SW480 (cell line): Measurements from ENCODE around the gene ZNF880.
A peak's percentile ranks its signal among the peaks of the same experiment; 100 is the strongest.
"Not testable (repeated sequence)": the region's sequence is repeated elsewhere in the genome, so short reads cannot be mapped to it uniquely, and the experiment has no call there.

Experiments
- DNase-seq: peaks from one replicate; pipeline ENCODE4 v3.0.0-alpha.2; 2016; ENCODE audit warnings: low spot score

The ZNF880 gene

DNA sequence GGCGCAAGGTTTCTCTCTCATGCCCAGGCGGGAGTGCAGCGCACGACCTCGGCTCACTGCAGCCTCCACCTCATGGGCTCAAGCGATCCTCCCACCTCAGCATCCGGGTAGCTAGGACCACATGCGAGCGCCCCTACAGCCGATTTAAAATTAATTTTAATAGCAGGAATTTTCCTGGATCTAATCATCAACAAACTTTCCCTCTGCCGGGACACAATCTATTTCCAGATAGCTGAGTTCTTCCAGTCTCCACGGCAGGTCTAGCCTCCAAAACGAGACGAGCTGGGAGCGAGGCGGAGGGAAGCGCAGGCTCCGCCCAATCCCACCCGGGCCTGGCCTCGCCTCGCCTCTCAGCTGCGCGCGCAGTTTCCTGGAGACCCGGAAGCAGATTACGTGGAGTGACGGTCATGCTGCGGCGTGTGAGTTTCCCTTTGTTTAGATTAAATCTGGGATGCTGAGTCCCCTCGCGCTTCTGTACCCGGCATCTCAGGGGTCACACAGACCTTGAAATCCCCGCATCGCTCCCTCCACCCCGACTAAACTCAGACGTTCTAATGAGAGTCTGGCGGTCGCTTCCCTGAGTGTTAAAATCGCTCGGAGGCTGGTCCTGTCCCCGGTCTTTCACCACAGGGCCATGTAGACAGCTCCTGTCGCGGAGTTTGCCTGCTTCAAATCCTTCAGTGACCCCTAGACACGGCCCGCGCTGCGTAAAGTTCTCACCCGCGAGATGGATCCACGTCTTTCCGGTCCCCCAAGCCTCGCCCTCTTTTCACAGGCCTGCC, at the start of gene ZNF880:
TSS of gene ZNF880 (plus strand) at position 365 of the 782 bp plus-strand sequence. CDS start at position 408, 43 bp downstream.
- no peak for DNase-seq

DNA sequence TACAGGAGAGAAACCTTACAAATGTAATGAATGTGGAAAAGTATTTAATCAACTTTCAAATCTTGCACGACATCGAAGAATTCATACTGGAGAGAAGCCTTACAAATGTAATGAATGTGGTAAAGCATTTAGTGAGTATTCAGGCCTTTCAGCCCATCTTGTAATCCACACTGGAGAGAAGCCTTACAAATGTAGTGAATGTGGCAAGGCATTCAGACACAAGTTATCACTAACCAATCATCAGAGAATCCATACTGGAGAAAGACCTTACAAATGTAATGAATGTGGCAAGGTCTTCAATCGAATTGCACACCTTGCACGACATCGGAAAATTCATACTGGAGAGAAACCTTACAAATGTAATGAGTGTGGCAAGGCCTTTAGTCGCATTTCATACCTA, 47.3 kb upstream of the ZNF880 start:
- DNase-seq: no peak

DNA sequence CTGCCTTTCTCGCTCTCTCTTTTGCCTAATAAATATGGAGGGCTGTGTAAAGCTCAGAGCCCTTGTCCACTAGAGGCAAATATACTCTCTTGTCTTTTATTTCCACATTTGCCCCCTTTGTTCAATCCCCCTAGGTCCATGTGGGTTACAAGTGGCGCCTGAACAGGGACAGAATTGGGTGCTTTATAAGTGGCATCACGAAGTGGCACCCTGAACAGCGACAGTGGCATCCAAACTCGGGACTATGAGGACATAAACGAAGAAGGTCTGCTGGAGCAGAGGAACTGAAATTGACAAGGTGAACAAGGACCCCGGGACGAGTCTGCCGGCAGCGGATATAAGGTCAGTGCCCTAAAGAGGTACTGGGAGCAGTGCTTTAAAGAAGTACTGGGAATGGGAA, 38.0 kb upstream of the ZNF880 start:
- DNase-seq: no peak

DNA sequence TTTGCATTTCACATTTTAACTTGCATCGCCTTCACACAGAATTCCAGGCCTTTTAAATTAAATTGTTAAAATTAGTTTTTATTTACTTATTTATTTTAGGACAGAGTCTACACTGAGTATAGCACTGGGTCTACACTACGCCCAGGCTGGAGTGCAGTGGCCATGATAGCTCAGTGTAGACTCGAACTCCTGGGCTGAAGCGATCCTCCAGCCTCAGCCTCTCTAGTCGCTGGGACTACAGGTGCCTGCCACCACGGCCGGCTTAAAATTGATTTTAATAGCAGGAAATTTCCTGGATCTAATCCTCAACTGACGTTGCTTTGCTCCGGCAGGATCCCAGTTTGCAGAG, 34.0 kb upstream of the ZNF880 start:
- DNase-seq: no peak

DNA sequence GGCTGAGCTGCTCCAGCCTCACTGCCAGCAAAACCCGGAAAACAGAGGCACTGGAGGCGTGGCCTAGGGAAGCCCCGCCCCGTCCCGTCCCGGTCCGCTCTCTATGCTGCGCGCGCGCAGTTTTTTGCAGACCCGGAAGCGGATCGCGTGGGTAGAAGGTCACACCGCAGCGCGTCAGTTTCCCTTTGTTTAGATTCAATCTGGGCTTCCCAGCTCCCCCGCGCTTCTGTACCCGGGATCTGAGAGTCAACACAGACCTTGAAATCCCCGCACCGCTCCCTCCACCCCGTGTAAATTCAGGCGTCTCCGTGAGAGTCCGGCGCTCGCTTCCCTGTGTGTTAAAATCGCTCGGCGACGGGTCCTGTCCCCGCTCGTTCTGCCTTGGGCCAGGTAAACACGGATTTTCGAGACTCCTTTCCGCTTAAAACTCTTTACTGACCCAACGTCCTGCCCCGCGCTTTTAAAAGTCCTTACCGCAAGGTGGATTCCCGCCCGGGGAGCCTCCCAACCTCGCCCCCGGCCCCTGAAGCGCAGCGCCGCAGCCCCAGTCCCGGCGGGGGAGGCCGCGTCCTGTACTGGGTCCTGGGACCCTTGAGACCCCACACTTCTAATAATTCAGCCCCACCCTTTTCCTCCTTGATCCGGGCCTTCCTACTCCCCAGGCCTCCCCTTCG, 33.5 kb upstream of the ZNF880 start, which contains the start of gene ZNF610:
TSS of gene ZNF610 (plus strand) at position 127 of the 674 bp plus-strand sequence. CDS start 12,930 bp downstream, outside the sequence.
- DNase-seq: peak; percentile 33

DNA sequence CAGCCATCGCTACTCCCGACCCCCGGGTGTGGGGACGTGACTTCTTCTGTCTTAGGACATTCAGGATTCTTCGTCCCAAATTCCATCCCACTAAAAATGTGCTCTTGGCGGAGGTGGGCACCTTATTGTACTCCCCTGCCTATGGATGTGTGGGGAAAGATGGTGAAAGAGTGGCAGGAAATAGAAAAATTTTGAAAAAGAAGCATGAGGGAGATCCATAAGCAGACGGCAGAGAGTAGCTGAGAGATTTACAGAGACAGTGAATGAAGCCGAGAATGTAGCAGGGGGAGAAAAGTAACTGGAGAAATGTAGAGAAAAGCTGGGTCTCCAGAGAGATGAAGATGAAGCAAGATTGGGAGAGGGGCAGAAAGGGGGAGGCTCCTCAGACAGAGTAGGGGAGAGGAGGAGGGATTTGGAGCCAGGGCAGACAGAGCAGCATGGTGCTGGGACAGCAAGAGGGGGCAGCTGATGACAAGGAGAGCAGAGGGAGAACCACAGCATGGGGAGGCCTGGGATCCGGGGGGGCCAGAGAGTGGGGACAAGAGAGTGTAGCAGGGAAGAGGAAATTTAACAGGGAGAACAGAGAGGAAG, 32.8 kb upstream of the ZNF880 start:
- no peak for DNase-seq

DNA sequence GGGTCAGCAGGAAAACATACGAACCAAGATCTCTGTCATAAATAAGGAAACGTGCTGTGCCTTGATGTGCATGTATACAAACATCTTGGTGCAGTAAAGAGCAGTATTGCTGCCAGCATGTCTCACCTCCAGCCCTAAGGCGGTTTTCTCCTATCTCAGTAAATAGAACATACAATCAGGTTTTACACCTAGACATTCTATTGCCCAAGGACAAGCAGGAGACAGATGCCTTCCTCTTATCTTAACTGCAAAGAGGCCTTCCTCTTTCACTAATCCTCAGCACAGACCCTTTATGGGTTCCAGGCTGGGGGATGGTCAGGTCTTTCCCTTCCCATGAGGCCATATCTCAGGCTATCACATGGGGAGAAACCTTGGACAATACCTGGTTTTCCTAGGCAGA, 30.7 kb upstream of the ZNF880 start:
- not testable (repeated sequence) for DNase-seq

DNA sequence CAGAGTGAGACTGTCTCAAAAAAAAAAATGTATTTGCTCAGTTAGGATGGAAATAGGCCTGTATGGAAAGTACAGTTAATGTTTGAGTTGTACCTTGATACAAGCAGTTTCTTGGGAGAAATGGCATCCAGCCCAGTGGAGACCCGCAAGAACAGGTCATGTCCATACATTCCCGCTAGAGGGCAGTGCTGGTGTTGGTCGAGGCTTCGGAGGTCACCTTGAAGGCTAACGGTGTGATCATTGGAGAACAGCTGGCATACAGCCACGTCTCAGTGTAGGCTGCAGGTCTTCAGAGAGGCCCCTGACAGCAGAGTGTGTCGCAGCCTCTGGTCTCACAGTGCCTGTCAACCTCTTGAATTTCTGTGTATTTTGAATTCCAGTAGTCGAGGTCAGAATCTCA, 26.2 kb upstream of the ZNF880 start:
- peak; percentile 33 for DNase-seq

DNA sequence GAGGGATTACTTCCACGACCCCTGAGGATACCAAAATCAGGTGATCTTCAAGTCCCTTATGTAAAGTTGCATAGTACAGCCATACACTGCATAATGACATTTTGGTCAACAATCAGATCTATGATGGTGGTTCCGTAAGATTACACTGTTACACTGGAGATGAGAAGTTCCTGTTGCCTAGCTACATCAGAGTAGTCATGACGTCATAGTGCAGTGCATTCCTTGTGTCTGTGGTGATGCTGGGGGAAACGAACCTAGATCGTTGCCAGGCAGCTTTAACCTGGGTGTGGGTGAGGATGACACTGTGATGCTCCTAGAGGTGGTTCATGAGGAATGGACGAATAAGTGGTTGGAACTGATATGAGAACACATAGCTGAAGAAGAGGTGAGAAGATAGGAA, 24.6 kb upstream of the ZNF880 start:
- DNase-seq: no peak

DNA sequence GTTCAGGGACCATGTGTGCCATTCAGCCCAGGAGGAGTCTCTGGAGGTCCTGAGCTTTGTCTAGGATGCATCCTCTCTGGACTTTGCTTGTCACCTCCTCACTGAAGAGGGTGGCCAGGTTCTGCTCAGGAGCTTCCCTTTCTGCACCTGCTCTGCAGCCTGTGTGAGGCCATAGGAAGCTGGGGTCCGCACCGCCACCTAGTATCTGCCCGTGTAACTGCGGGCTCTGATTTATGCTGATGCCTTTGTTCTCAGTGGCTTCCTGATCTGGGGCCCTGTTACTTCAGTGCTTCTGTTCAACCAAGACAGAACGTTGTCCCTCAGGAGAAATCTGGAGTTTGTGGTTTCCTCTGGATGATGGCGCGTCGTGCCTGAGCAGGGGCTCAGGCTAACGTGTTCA, 18.2 kb upstream of the ZNF880 start:
- no peak for DNase-seq

DNA sequence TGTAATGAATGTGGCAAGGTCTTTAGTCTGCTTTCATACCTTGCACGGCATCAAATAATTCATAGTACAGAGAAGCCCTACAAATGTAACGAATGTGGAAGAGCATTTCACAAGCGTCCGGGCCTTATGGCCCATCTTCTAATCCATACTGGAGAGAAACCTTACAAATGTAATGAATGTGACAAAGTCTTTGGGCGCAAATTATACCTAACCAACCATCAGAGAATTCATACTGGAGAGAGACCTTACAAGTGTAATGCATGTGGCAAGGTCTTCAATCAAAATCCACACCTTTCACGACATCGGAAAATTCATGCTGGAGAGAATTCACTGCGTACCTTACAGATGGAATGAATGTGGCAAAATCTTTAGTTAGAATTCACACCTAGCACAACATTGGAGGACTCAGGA, 3.3 kb upstream of the ZNF880 start:
- no peak for DNase-seq

DNA sequence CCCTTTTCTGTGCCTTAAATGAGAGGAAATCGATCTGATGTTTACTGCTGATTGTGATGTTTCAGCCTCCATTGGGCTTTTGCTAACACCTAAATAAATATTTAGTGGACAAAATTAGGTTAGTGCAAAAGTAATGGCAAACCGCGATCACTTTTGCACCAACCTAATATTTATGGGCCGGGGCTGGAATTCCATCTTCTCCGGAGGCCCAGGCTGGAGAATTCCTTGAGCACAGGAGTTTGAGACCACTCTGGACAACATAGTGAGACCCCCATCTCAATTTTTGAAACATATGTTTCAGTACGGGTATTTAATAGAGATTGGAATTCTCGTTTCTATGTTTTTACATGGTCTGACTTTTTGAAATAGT, 603 bp downstream of the ZNF880 start:
- no peak for DNase-seq

DNA sequence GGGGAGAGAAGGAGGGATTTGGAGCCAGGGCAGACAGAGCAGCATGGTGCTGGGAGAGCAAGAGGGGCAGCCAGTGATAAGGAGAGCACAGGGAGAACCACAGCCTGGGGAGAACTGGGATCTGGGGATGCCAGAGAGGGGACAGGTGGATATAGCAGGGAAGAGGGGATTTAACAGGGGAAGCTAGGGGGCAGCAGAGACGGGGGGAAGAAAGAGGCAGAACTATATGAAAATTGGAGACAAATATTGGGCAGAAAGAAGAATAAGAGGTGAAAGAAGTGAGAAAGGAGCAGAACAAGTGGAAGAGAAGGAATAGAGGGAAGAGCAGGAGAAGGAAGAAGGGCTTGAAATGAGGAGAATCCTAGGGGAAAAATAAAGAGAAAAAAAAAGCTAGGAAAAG, 21.4 kb downstream of the ZNF880 start:
- no peak for DNase-seq

DNA sequence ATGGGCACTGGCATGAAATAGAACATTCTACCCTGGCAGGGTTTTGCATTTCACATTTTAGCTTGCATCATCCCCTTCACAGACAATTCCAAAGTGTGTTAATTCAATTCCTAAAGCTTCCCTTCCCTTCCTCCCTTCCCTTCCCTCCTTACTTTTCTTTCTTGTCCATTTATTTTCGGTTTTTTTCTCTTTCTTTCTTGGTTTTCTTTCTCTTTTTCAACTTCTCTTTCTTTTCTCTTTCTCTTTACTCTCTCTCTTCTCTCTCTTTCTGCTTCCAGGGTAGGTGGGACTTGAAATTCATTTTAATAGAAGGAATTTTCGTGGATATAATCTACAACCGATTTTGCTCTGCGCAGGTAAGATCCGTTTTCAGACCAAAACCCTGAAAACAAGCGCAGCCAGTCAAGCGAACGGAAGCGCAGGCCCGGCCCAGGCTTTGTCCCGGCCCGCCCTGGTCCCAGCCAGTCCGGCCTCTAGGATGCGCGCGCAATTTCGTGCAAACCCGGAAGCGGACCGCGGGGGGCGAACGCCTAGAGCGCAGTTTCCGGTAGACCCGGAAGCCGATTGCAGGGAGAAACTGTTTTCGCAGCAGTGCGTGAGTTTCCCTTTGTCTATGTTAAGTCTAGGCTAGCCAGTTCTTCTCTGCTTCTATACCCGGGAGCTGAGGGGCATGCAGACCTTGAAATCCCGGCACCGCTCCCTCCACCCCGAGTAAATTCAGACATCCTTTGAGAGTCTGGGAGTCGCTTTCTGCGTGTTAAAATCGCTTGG, 27.8 kb downstream of the ZNF880 start, which contains the start of gene ZNF528:
TSS of gene ZNF528 (plus strand) at position 540 of the 771 bp plus-strand sequence. CDS start 4,165 bp downstream, outside the sequence.
- no peak for DNase-seq

DNA sequence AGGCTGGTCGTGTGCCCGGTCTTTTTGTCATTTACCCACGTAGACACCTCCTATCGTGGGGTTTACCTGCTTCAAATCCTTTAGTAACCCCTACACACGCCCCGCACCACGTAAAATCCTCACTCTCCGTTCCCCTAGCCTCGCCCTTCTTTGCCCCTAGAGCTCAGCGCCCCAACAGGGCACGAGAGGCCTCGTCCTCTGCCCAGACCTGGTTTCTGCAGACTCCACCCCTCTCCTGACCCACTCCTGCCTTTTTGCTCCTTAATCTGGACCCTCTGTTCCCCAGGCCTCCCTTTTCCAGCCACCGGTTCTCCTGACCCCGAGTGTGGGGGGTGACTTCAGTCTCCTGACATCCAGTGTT, 28.3 kb downstream of the ZNF880 start:
- DNase-seq: no peak

DNA sequence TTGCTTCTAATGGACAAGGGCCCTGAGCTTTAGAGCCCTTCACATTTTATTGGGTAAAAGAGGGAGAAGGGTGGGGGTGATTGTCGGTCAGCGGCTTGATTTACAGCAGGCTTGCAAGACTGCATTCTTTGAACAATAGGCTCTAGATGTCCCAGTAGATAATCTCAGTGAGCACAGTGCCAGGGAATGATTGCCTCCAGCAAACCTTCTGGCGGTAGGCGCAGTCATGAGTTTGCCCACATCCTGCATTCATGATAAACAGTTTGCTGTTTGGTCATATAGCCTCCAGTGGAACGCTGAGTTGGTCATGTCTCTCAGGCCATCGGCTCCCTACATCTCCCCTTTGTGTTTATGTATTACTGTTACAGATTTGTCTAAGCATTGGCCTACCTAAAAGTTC, 40.6 kb downstream of the ZNF880 start:
- DNase-seq: no peak

DNA sequence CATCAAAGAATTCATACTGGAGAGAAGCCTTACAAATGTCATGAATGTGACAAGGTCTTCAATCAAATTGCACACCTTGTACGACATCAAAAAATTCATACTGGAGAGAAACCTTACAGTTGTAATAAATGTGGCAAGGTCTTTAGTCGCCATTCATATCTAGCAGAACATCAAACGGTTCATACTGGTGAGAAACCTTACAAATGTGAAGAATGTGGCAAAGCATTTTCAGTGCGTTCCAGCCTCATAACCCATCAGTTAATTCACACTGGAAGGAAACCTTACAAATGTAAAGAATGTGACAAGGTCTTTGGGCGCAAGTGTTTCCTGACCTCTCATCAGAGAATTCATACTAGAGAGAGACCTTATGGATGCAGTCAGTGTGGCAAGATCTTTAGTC, 46.0 kb downstream of the ZNF880 start:
- DNase-seq: no peak

DNA sequence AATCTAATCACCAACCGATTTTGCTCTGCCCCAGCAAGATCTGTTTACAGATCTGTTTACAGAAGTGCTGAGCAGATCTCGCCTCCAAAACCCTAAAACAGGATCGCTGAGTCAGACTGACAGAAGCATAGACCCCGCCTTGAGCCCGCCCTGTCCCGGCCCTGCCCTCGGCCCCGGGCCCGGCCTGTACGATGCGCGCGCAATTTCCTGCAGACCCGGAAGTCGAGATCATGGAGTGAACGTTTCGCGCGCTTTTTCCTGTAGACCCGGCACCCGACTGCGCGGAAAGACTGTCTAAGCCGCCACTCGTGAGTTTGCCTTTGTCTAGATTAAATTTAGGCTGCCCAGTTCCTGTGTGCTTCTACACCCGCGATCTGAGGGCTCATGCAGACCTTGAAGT, 59.2 kb downstream of the ZNF880 start, which contains the start of gene ZNF534:
TSS of gene ZNF534 (plus strand) at position 212 of the 400 bp plus-strand sequence. CDS start 2,327 bp downstream, outside the sequence.
- no peak for DNase-seq
